Neutrophil (primary cell): ENCODE results near the gene SPAG17.
"Not testable (repeated sequence)": the region's sequence is repeated elsewhere in the genome, so short reads cannot be mapped to it uniquely, and the experiment has no call there.

ENCODE experiments used
- H3K27ac ChIP-seq: fragments of 200-600 bp; sonication (generic); 2 replicates; pipeline ENCODE4 v1.5.1; 2016; ENCODE audit warnings: mild to moderate bottlenecking, moderate library complexity
- H3K27me3 ChIP-seq: fragments of 200-600 bp; sonication (generic); 2 replicates; pipeline ENCODE4 v1.6.0; 2016; ENCODE audit warnings: mild to moderate bottlenecking
- H3K36me3 ChIP-seq: fragments of 200-600 bp; sonication (generic); 2 replicates; pipeline ENCODE4 v1.5.1; 2017
- H3K4me1 ChIP-seq, 2 experiments: fragments of 200-600 bp in 1 of 2; sonication (generic) in 1 of 2; 1 replicate in 1 of 2; 2 replicates in 1 of 2; pipeline versions ENCODE4 v1.5.1 to v1.6.1; 2013 to 2016; ENCODE audit warnings: low read depth in 1 of 2, low read length in 1 of 2, mild to moderate bottlenecking in 1 of 2, moderate library complexity in 1 of 2; ENCODE audit not compliant: control insufficient read depth in 1 of 2, insufficient read depth in 1 of 2
- H3K4me3 ChIP-seq, 2 experiments: fragments of 200-600 bp in 1 of 2; sonication (generic) in 1 of 2; 1 replicate in 1 of 2; 2 replicates in 1 of 2; pipeline ENCODE4 v1.5.1; 2013 to 2016; ENCODE audit warnings: low read depth in 1 of 2, low read length in 1 of 2, mild to moderate bottlenecking in 1 of 2, moderate library complexity in 1 of 2
- H3K9me3 ChIP-seq: fragments of 200-600 bp; sonication (generic); 2 replicates; pipeline ENCODE4 v1.5.1; 2016
- TF ChIP-seq, protein P1 (sequence below): fragments of 200-600 bp; sonication (generic); IDR thresholded peaks from 2 replicates; pipeline ENCODE4 v1.5.1; 2016; ENCODE audit warnings: antibody characterized with exemption

SPAG17 gene

DNA sequence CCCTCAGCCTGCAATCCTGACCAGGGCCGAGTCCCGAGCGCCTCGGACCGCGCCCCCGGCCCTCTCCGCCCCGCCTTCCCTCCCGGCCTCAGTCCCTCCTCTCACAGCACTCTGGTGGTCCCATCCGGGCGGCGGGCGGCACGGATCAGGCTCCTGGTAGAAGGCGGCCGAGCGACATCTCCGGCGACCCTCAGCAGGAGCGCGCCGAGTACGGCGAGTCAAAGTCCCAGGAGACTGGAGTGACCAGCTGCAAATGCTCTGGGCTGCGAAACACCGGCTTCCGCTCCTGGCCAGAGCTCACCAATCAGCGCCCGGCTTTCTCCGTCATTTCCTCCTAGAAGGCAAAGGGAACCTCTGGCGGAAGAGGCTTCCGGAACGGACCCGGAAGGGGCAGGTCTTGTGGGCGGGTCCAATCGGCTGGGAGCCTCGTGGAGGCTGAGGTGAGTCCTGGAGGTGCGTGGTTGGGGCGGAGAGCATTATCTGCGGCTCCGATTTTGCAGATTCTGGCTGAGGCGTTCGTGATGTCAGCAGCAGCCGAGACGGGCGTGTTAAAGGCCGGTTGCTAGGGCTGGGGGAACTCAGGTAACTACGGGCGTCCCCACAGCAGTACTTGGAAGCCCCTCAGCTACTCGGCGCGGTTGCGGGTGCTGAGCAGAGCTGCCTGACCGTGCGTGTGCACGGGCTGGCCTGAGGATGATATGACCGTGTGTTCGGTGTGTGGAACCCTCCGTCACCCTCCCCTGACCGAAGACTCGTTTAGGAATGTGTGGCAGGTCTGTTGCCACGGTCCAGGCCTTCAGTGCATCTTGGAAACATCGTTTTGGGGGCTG lies 255.5 kb downstream of the SPAG17 start, which contains the start of the genes GDAP2 and WDR3:
GDAP2 (minus strand) TSS at position 279 of the 830 bp plus-strand sequence. CDS start 9,264 bp downstream, outside the sequence.
WDR3 (plus strand) TSS at position 397 of the 830 bp plus-strand sequence. CDS start 3,581 bp downstream, outside the sequence.
- Histone ChIP-seq H3K27me3 (no peaks in the 10 kb centered on the region), H3K27ac (peak within 1 kb of the TSS; percentile 92), H3K9me3 (no peaks in the 10 kb centered on the region), H3K4me3 (peak within 1 kb of the TSS; percentile 85 to 95), H3K36me3 (no peaks in the 10 kb centered on the region), H3K4me1 (peaks cover 31 to 50% of the 10 kb centered on the region in 2 experiments)
- TF ChIP-seq, protein P1, sequence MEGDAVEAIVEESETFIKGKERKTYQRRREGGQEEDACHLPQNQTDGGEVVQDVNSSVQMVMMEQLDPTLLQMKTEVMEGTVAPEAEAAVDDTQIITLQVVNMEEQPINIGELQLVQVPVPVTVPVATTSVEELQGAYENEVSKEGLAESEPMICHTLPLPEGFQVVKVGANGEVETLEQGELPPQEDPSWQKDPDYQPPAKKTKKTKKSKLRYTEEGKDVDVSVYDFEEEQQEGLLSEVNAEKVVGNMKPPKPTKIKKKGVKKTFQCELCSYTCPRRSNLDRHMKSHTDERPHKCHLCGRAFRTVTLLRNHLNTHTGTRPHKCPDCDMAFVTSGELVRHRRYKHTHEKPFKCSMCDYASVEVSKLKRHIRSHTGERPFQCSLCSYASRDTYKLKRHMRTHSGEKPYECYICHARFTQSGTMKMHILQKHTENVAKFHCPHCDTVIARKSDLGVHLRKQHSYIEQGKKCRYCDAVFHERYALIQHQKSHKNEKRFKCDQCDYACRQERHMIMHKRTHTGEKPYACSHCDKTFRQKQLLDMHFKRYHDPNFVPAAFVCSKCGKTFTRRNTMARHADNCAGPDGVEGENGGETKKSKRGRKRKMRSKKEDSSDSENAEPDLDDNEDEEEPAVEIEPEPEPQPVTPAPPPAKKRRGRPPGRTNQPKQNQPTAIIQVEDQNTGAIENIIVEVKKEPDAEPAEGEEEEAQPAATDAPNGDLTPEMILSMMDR, result peak; percentile 7

DNA sequence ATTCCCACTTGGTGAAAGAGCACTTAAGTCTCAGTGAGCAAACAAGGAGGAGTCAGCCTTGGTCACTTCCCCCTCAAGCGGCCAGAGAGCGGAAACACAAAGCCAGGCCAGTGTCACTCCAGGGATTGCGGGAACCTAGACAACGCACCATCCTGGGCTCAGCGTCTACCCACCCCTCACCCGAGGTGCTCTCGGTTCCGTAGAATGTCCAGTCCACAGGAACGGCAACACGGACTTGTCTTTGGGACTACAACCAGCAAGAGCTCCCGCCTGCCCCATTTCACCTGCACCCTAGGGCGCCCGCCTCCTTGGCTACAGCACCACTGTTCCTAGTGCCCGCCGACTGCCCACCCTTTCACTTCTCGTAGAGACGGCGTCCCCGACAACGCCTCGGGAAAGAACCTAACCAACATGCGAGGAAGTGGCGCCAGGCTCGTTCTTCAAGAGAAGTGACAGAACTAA lies 256.1 kb downstream of the SPAG17 start:
- peak overlapping the region; percentile 85 to 95 for H3K4me3 ChIP-seq
- TF ChIP-seq, protein P1, result no peak
- no peaks in the 10 kb centered on the region for H3K36me3 ChIP-seq

DNA sequence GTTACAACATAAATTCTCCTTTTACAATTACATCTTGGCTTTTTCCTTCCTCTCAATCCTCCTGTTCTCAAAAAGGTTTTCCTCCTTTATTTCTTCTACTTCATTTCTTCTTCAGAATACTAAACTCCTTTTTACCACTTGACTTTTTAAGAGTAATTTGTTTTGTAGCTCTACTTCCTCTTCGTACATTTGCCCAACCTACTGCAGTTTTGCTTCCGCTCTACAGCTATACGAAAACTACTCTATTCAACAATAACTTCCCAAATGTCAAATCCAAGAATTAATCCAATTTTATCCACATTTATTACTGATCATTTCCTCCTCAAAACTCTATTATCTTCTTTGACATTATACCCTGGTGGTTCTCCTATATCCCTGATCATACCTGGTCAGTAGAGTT lies 259.0 kb downstream of the SPAG17 start:
- peaks cover 31 to 50% of the 10 kb centered on the region in 2 experiments for H3K4me1 ChIP-seq
- no peak overlapping the region for H3K4me3 ChIP-seq
- no peaks in the 10 kb centered on the region for H3K9me3 ChIP-seq
- H3K27me3 ChIP-seq, result no peaks in the 10 kb centered on the region
- H3K27ac ChIP-seq, result peak overlapping the region; percentile 77
- TF ChIP-seq, protein P1, result no peak
- H3K36me3 ChIP-seq, result no peaks in the 10 kb centered on the region

More for the DNA sequence above, 256.1 kb downstream of the SPAG17 start:
- H3K4me1 ChIP-seq, result peaks cover 31 to 50% of the 10 kb centered on the region in 2 experiments
- H3K27ac ChIP-seq, result peak overlapping the region; percentile 92
- H3K27me3 ChIP-seq, result no peaks in the 10 kb centered on the region
- no peaks in the 10 kb centered on the region for H3K9me3 ChIP-seq

DNA sequence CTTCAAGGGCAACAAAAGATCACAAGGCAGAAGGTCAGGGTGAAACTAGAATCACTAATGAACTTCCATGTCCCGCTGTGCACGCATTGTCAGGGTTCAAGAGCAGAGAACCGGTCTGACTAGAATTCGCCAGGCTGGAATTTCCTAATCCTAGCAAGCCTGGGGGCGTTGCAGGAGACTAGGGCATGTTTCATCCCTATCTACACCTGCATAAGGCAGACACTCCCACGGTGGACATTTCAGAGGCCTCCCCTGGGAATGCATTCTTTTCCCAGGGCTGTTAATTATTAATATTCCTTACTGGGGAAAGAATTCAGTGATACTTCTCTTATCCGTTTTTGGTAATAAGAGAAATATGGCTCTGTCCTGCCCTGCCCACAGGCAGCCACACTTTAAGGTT lies 262.3 kb downstream of the SPAG17 start:
- H3K4me1 ChIP-seq, result peaks cover 5 to 19% of the 10 kb centered on the region in 2 experiments
- peaks cover 14% of the 10 kb centered on the region for H3K36me3 ChIP-seq
- H3K9me3 ChIP-seq, H3K4me3 ChIP-seq, H3K27ac ChIP-seq, H3K27me3 ChIP-seq: not testable (repeated sequence)

DNA sequence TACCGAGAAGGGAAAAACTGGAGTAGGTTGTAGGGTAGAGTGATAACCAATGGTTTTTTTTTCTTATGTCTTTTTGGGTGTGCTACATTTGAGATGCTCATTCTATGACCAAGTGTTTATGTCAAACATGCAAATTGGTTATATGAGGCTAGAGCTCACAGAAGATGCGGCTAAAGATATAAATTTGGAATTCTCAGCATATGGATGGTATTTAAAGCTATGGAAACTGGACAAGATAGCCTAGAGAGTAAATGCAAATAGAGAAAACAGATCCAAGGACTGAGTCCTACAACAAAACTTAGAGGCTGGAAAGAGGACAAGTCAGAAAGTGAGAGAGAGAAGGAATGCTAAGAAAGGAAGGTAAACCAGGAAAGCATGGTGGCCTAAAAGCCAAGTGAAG lies 263.0 kb downstream of the SPAG17 start:
- peaks cover 5 to 16% of the 10 kb centered on the region in 2 experiments for H3K4me1 ChIP-seq
- no peaks in the 10 kb centered on the region for H3K27me3 ChIP-seq
- no peak overlapping the region for H3K27ac ChIP-seq
- H3K9me3 ChIP-seq, result no peaks in the 10 kb centered on the region
- TF ChIP-seq, protein P1, result no peak
- peaks cover 21% of the 10 kb centered on the region for H3K36me3 ChIP-seq
- H3K4me3 ChIP-seq, result no peak overlapping the region

DNA sequence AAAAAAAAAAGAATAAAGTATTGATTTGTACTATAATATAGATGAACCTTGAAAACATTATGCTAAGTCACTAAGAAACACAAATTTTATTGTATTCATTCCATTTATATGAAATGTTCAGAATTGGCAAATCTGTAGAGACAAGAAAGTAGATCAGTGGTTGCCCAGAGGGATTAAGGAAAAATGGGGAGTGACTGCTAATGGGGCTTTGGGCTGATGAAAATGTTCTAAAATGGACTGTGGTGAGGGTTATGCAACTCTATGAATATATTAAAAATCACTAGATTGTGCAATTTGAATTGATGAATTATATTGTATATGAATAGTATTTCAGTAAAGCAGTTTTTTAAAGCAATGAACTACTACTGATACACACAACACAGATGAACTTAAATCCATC lies 265.7 kb downstream of the SPAG17 start:
- Histone ChIP-seq H3K4me1 (no peaks in the 10 kb centered on the region), H3K27ac (no peak overlapping the region), H3K9me3 (no peaks in the 10 kb centered on the region), H3K4me3 (no peak overlapping the region), H3K36me3 (peaks cover 45% of the 10 kb centered on the region), H3K27me3 (no peaks in the 10 kb centered on the region)
- TF ChIP-seq, protein P1, result no peak
